ENCODE results near the gene NAT8L. TPM values are rescaled to one million over a fixed set of nuclear protein-coding genes. Genes with fewer than 3 reads are reported as not detected.

The NAT8L gene
- total and polyA plus RNA-seq, 2 of the 4 experiments (the other 2 are of a cell fraction) = 0.05 TPM; not detected in 1

DNA sequence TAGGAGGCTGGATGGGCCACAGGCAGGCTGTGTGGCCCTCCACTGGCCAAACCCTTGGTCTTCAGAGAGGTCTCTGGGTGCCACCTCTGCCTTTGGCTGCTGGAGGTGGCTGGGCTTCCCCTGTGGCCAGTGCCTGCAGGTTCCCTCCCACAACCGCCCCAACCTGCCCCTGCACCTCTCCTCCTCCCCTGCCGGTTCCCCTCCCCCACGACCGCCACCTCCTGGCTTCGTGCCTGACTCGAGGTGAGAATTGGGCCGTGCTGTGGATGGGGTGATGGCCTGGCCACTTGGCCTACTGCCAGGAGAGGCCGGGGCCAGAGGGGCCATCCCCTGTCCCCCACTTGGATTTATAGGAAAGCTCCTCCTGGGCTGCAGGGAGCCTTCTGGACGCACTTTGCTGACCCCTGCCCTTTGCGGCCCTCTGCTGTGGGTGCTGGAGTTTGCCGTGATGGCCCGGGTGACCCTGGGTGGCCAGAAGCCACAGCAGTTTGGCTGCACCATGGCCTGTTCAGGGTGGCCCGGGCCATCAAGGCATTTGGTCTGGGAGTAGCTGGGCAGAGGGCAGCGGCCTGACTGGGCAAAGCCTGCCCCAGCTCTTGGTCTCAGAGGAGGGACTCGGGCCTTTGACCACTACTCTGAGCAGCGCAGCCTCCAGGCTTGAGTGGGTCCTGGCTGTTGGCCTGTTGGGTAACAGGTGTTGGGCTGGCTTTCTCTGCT is 3.8 kb downstream of the NAT8L start:
- no peak overlapping the region for H3K4me2 ChIP-seq (ENCODE audit: low read depth, low read length)
- no peaks in the 10 kb centered on the region for H4K20me1 ChIP-seq (ENCODE audit: insufficient read depth, low read length)
- H4K8ac ChIP-seq (ENCODE audit: low read depth in 2 of 2, low read length in 2 of 2) = no peak overlapping the region
- H2AK9ac ChIP-seq (replicated peaks; ENCODE audit: low read depth, low read length, poor library complexity) = no peak overlapping the region
- no peak overlapping the region for H3K4ac ChIP-seq (ENCODE audit: low read depth, low read length)
- H2AK5ac ChIP-seq (ENCODE audit: low read depth, low read length) = no peak overlapping the region
- peaks cover 32% of the 10 kb centered on the region for H3K27me3 ChIP-seq (ENCODE audit: control insufficient read depth, insufficient read depth, low read length)
- DNase-seq (no peak), ATAC-seq (ENCODE audit: low read depth) (no peak)
- intact Hi-C loops (cut with micrococcal nuclease) = no loop called here
- no peak overlapping the region for H3K9ac ChIP-seq (ENCODE audit: low read depth, low read length)
- POLR2A ChIA-PET (ENCODE audit: unreplicated experiment) = no interaction called here
- no peaks in the 10 kb centered on the region for H3K9me3 ChIP-seq (ENCODE audit: control insufficient read depth, insufficient read depth, low read length)
- H3K27ac ChIP-seq (ENCODE audit: insufficient read depth, low read length) = no peak overlapping the region
- no peak overlapping the region for H3K18ac ChIP-seq (ENCODE audit: low read depth, low read length)
- no peak overlapping the region for H3K23ac ChIP-seq (ENCODE audit: low read depth, low read length)
- no peak overlapping the region for H2BK15ac ChIP-seq (ENCODE audit: low read depth, low read length)
- H2AFZ ChIP-seq (replicated peaks; ENCODE audit: low read length, poor library complexity) = no peak overlapping the region
- peaks cover under 1% of the 10 kb centered on the region; the same call in 1 of the 2 replicates for H3K9me1 ChIP-seq (ENCODE audit: insufficient read depth, low read length)
- 75% methylated on average over 5 of the region's 16 CpGs; no CpG with 5 or more reads in 1 of the 2 experiments for WGBS, 2 experiments (ENCODE audit: extremely low coverage in 2 of 2, insufficient read length in 1 of 2)
- H2BK20ac ChIP-seq (ENCODE audit: low read depth, low read length) = no peak overlapping the region
- no peak overlapping the region for H2BK120ac ChIP-seq (ENCODE audit: low read depth, low read length)
- H4K5ac ChIP-seq (ENCODE audit: low read depth, low read length) = no peak overlapping the region
- H3K4me3 ChIP-seq (ENCODE audit: insufficient read depth, low read depth, low read length) = no peak overlapping the region
- H3K14ac ChIP-seq (replicated peaks; ENCODE audit: low read depth, low read length) = no peak overlapping the region
- dilution Hi-C loops (cut with HindIII; ENCODE audit: low sequenced_read_pairs, unreplicated experiment) = no loop called here
- in situ Hi-C loops (cut with MboI; ENCODE audit: low sequenced_read_pairs) = no loop called here
- H3K36me3 ChIP-seq (ENCODE audit: control insufficient read depth, insufficient read depth, low read length) = no peaks in the 10 kb centered on the region
- TF ChIP-seq SMC3 (IDR thresholded peaks at IDR 0.05; ENCODE audit: low read depth, low read length) (no peak), MAFK (IDR thresholded peaks at IDR 0.05; ENCODE audit: low read depth, low read length) (no peak), RCOR1 (IDR thresholded peaks at IDR 0.05; ENCODE audit: insufficient replicate concordance, low read length) (no peak), POLR2A (IDR thresholded peaks at IDR 0.05; ENCODE audit: low read depth, low read length) (no peak), RAD21 (IDR thresholded peaks at IDR 0.05; ENCODE audit: low read length) (no peak), ELK1 (IDR thresholded peaks at IDR 0.05; ENCODE audit: borderline replicate concordance, low read depth, low read length) (no peak), MAZ (IDR thresholded peaks at IDR 0.05; ENCODE audit: borderline replicate concordance, low read depth, low read length) (no peak), FOS (IDR thresholded peaks at IDR 0.05; ENCODE audit: low read depth, low read length) (no peak), NFE2L2 (IDR thresholded peaks at IDR 0.05; ENCODE audit: low read depth, low read length) (no peak), CTCF (conservative IDR thresholded peaks at IDR 0.05; ENCODE audit: low read depth, low read length) (no peak), CHD1 (IDR thresholded peaks at IDR 0.05; ENCODE audit: low read depth, low read length) (no peak), MXI1 (IDR thresholded peaks at IDR 0.05; ENCODE audit: borderline replicate concordance, low read depth, low read length) (no peak)
- TF ChIP-seq, protein P1, sequence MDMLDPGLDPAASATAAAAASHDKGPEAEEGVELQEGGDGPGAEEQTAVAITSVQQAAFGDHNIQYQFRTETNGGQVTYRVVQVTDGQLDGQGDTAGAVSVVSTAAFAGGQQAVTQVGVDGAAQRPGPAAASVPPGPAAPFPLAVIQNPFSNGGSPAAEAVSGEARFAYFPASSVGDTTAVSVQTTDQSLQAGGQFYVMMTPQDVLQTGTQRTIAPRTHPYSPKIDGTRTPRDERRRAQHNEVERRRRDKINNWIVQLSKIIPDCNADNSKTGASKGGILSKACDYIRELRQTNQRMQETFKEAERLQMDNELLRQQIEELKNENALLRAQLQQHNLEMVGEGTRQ (IDR thresholded peaks at IDR 0.05; ENCODE audit: low read depth, low read length) = no peak
- H3K56ac ChIP-seq (ENCODE audit: extremely low read depth, insufficient read depth, low read length) = no peak overlapping the region
- BruUV-seq (replicated peaks) = no TSS peak
- no peaks in the 10 kb centered on the region for H3K79me1 ChIP-seq (ENCODE audit: low read depth in 1 of 2, low read length in 2 of 2)
- peaks cover 1% of the 10 kb centered on the region; the same call in 1 of the 2 replicates for H3K4me1 ChIP-seq (ENCODE audit: control insufficient read depth, insufficient read depth, low read length)
- no peak overlapping the region for H4K91ac ChIP-seq (ENCODE audit: insufficient read depth, low read depth, low read length)
- no peak overlapping the region for H2BK5ac ChIP-seq (ENCODE audit: low read depth, low read length, poor library complexity, severe bottlenecking)
- CTCF ChIA-PET = no interaction called here
